A673 (cell line): ENCODE results near the gene NES. TPM values are rescaled to one million over a fixed set of nuclear protein-coding genes. Genes with fewer than 3 reads are reported as not detected.

Experiments used
- BruUV-seq: library from RNA; stranded (reverse); fragments of 400-500 nt; replicated peaks from 2 replicates; lab custom pipeline; 2021; lab: Mats Ljungman, UMichigan
- CTCF ChIA-PET: fragments of 300-600 bp; sonication (Branson Sonifier 250); formaldehyde crosslinking; loops from one replicate; lab custom pipeline; 2022; ENCODE audit warnings: antibody characterized with exemption; lab: Charles Lee
- POLR2A ChIA-PET: fragments of 300-600 bp; sonication (Branson Sonifier 250); formaldehyde crosslinking; loops from one replicate; lab custom pipeline; 2022; ENCODE audit warnings: antibody characterized with exemption; ENCODE audit not compliant: low non-redundant PET; lab: Charles Lee
- DNase-seq: peaks from one replicate; pipeline ENCODE4 v3.0.0-alpha.2; 2015; ENCODE audit warnings: low spot score
- H3K27ac ChIP-seq: fragments of 200-600 bp; sonication (generic); 2 replicates; pipeline ENCODE4 v1.5.1; 2016; ENCODE audit warnings: mixed run types, low read depth, mild to moderate bottlenecking, mixed read lengths, antibody characterized with exemption, low read length; ENCODE audit not compliant: poor library complexity, severe bottlenecking
- H3K27me3 ChIP-seq: fragments of 200-600 bp; sonication (generic); replicated peaks from 2 replicates; pipeline ENCODE4 v1.6.1; 2017; ENCODE audit warnings: mixed run types, low read depth, mild to moderate bottlenecking, mixed read lengths, antibody characterized with exemption, low read length; ENCODE audit not compliant: insufficient read depth, poor library complexity
- H3K36me3 ChIP-seq: fragments of 200-600 bp; sonication (generic); 2 replicates; pipeline ENCODE4 v1.6.1; 2016; ENCODE audit warnings: mixed run types, mild to moderate bottlenecking, mixed read lengths, antibody characterized with exemption, low read length; ENCODE audit not compliant: insufficient read depth, poor library complexity, severe bottlenecking
- H3K4me1 ChIP-seq: fragments of 200-600 bp; sonication (generic); 2 replicates; pipeline ENCODE4 v1.6.1; 2017; ENCODE audit warnings: mixed run types, mild to moderate bottlenecking, mixed read lengths, antibody characterized with exemption, low read length; ENCODE audit not compliant: insufficient read depth, poor library complexity, severe bottlenecking
- H3K4me3 ChIP-seq: fragments of 200-600 bp; sonication (generic); 2 replicates; pipeline ENCODE4 v1.5.1; 2016; ENCODE audit warnings: low read depth, mixed run types, mild to moderate bottlenecking, mixed read lengths, low read length; ENCODE audit not compliant: poor library complexity, severe bottlenecking
- H3K9me3 ChIP-seq: fragments of 200-600 bp; sonication (generic); 2 replicates; pipeline ENCODE4 v1.6.1; 2016; ENCODE audit warnings: mixed run types, low read depth, mild to moderate bottlenecking, mixed read lengths, antibody characterized with exemption, low read length; ENCODE audit not compliant: poor library complexity, severe bottlenecking
- EZH2 ChIP-seq: fragments of 200-600 bp; sonication (generic); IDR thresholded peaks from 2 replicates; pipeline ENCODE4 v1.6.1; 2017; ENCODE audit warnings: borderline replicate concordance, low read depth, mild to moderate bottlenecking, mixed read lengths, antibody characterized with exemption, low read length; ENCODE audit not compliant: poor library complexity, severe bottlenecking
- intact Hi-C: fragments of 100-400 bp; cut with micrococcal nuclease; formaldehyde crosslinking; loops from one replicate; pipeline ENCODE4 v1.10.0; 2022; ENCODE audit not compliant: unreplicated experiment
- total RNA-seq: library from RNA; stranded (reverse); gene quantifications from 2 replicates; pipeline ENCODE4 v1.2.3, GENCODE V29; 2021
- TF ChIP-seq, protein P1 (sequence below): fragments of 300-800, 200-600 bp; sonication (generic); conservative IDR thresholded peaks from 2 replicates; pipeline ENCODE4 v1.5.1; 2017; ENCODE audit warnings: low read depth, mild to moderate bottlenecking, antibody characterized with exemption, low read length, moderate library complexity, mixed read lengths

Gene NES
- total RNA-seq, 1 experiment from 2014 or later = 8.7 TPM

- H3K4me1 ChIP-seq = peaks cover 31% of the 10 kb centered on the region
- H3K4me3 ChIP-seq = no peak overlapping the region
These were observed 31.0 kb upstream of the NES start for GRCh38 chr1:156708218-156708661.

GRCh38 chr1:156707417-156708217 lies 30.4 kb upstream of the NES start:
- H3K4me1 ChIP-seq = peaks cover 34% of the 10 kb centered on the region
- no peak for DNase-seq
- H3K27me3 ChIP-seq = peaks cover 5% of the 10 kb centered on the region
- ChIA-PET CTCF (interaction anchor here (0.6 to 4.2 kb wide), 3 partner anchors 18 to 31 kb away, joined by 3 to 48 read pairs (median 13); no protein-coding TSS in a partner anchor), POLR2A (no interaction called here)
- H3K9me3 ChIP-seq = no peaks in the 10 kb centered on the region
- no peak for TF ChIP-seq EZH2
- TF ChIP-seq, protein P1, sequence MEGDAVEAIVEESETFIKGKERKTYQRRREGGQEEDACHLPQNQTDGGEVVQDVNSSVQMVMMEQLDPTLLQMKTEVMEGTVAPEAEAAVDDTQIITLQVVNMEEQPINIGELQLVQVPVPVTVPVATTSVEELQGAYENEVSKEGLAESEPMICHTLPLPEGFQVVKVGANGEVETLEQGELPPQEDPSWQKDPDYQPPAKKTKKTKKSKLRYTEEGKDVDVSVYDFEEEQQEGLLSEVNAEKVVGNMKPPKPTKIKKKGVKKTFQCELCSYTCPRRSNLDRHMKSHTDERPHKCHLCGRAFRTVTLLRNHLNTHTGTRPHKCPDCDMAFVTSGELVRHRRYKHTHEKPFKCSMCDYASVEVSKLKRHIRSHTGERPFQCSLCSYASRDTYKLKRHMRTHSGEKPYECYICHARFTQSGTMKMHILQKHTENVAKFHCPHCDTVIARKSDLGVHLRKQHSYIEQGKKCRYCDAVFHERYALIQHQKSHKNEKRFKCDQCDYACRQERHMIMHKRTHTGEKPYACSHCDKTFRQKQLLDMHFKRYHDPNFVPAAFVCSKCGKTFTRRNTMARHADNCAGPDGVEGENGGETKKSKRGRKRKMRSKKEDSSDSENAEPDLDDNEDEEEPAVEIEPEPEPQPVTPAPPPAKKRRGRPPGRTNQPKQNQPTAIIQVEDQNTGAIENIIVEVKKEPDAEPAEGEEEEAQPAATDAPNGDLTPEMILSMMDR = no peak
- H3K4me3 ChIP-seq = no peak overlapping the region
- H3K36me3 ChIP-seq = no peaks in the 10 kb centered on the region
- H3K27ac ChIP-seq = no peak overlapping the region
- no TSS peak for BruUV-seq
- intact Hi-C loops = no loop called here

More at GRCh38 chr1:156708218-156708661, 31.0 kb upstream of the NES start:
- Histone ChIP-seq H3K27me3 (peaks cover 5% of the 10 kb centered on the region), H3K36me3 (no peaks in the 10 kb centered on the region), H3K27ac (no peak overlapping the region), H3K9me3 (no peaks in the 10 kb centered on the region)
- ChIA-PET POLR2A (no interaction called here), CTCF (interaction anchor here (3.5 to 4.2 kb wide), 2 partner anchors 18 to 19 kb away, joined by 13 to 48 read pairs; no protein-coding TSS in a partner anchor)
- TF ChIP-seq, protein P1 = no peak
- TF ChIP-seq EZH2 = no peak
- intact Hi-C loops = no loop called here
- DNase-seq = no peak
- no TSS peak for BruUV-seq

DNA sequence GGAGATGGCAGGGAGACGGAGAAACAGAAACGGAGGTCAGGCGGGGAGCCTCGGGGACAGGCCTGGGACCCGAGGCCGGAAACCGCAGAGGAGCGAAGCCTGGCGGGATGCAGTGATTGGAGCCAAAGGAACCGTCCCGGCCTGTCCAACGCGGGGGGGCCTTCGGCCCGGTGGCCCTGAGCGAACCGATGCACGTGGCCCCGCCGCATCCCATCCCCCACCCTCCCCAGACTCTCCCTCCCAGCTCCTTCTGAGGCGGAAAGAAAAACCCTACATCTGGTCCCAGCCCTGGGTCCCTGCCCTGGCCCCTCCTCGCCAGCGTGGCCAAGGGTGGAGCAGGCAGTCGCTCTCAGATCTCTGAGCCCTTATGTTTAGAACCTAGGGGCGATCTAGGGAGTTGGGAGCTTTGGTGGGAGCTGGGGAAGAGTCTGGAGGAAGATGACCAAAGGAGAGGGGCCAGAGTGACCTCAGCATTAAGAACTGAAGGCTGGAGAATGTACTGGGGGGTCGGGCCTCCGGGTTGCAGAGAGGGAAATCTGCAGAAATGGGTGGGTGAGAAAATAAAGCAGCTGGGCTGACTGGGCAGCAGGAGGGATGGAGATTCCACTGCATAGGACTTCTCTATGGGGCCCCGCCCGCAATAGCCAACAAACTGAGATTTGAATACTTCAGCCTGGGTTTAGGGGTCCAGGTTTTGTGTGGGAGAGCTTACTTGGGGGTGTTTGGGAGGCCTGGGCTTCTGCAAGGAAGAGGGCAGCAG lies 29.6 kb upstream of the NES start:
- Histone ChIP-seq H3K4me1 (peaks cover 34% of the 10 kb centered on the region), H3K9me3 (no peaks in the 10 kb centered on the region), H3K27ac (no peak overlapping the region), H3K36me3 (no peaks in the 10 kb centered on the region), H3K27me3 (peaks cover 5% of the 10 kb centered on the region), H3K4me3 (peak overlapping the region; percentile 42)
- TF ChIP-seq, protein P1 = no peak
- no peak for TF ChIP-seq EZH2
- no TSS peak for BruUV-seq
- intact Hi-C loops = no loop called here
- ChIA-PET POLR2A (no interaction called here), CTCF (interaction anchor here (0.6 to 4.2 kb wide), 6 partner anchors 8 to 49 kb away, joined by 3 to 48 read pairs (median 6); no protein-coding TSS in a partner anchor)
- no peak for DNase-seq
